Skin of body (tissue), 2 donors: ENCODE results near the gene AQP6. TPM values are rescaled to one million over a fixed set of nuclear protein-coding genes. Genes with fewer than 3 reads are reported as not detected.

Experiments
- DNase-seq: peaks from one replicate; lab custom pipeline; 2025; lab: John Stamatoyannopoulos, UW
- total RNA-seq: library from RNA; depleted of rRNA; stranded (reverse); fragments of >200 nt; gene quantifications from one replicate; pipeline ENCODE4 v1.2.3, GENCODE V29; 2014

AQP6 gene
- total RNA-seq, 1 donor from 2014 or later, result 0.20 TPM

DNA sequence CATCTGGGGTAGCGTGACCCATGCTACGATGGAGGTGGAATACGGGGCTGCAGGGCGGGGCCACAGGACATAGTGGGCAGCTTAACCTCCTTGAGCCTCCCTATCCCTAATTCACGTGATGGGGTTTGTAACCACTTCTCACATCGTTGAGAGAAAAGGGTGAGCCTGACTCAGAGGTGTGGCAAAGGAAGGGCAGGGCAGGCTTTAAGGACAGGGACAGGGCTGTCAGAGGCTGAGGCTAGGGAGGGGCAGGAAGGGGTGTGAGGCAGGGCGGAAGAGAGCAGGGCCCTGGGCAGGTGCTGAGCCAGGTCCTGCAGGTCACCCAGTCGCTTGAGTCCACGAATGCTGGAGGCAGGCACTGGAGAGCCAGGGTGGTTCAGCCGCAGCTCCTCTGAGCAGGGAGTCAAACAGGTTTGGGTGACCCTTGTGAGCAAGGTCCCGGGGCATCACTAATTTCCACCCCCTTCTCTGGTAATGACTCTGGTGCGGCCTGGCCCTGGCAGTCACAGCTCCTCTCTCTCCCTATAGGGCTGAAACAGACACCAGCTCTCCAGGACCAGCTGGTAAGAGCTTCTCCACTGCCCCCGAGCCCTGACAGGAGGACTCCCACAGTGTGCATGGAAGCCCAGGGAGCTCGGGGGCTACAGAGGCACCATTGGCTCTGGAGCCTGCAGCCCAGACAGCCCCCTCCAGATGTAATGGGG lies 29.7 kb upstream of the AQP6 start:
- DNase-seq, result no peak

DNA sequence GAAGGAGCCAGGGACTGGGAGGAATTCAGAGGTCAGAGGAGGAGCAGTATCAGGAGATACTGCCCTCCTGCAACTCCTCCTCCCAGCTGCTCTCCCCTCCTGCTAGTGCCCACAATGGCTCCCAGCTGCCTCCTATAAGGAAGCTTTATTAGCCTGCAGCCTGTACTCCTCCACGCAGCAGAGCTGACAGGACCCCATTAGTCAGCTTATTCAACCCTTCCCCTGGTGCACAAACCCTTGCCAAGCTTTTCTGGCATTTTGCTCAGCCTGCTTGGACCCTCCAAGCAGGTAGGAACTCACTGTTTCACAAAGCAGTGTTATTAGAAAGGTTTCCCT lies 29.2 kb upstream of the AQP6 start:
- no peak for DNase-seq

DNA sequence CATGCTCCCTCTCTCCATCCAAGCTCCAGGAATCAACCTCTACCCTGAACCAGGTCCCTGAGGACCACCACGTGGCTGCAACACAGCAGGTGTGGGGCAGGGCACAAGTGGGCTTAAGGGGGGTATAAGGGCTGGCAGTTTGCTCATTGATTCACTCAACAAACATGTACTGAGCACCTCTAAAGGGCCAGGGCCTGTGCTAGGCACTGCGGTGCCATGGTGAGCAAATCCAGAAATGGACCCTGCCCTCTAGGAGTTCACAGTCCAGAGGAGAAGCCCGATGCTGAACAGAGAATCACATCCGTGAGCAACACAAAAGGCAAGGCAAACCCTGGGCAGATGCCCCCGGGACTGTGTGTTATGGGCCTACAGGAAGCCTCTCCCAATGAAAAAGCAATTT lies 28.7 kb upstream of the AQP6 start:
- no peak for DNase-seq

DNA sequence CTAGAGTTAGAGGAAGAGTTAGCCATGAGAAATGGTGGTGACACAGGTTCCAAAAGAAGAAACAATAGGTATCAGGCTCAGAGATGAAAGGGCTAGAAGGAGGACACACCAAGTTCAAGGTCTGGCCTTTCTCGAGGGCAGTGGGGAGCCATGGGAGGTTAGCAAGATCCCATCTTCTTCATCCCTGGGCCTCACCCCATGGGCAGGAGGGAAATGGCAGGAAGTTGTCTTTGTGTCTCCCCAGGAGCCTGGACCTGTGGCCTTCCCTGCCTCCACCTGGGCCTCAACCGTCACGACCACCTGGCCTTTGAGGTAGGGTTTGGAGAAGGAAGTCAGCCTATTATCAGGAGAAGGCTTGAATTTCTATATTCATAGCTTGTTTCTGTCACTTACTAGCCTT lies 28.0 kb upstream of the AQP6 start:
- DNase-seq, result no peak

DNA sequence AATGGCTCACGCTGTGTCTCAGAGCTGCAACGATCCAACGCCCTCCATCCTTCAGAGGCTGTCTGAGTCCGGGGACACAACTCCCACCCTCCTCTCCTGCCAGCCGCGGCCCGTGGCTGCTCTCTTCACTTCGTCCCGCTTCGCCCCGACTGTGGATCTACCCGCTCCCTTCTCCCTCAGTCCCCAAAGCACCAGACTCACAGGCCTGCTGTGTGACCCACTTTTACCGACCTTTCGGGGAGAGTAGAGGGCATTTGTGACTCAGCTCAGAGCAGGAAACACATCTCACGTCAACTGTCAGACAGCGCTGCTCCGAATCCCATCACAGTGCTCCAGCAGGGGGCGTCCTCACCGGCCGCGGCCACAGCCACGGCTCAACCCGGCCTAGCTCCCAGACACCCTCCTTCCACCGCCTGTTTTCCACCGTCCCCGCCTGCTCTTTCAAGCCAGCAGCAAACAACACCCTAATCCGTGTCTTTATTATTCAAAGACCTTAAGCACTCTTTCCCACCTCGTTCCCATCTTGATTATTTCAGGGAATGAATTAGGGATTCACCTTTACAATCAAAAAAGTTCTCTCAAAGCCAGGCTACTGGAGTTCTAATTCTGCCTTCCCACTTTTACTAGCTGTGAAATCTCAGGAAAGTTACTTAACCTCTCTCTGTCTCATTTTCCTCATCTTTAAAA lies 27.2 kb upstream of the AQP6 start:
- DNase-seq, result peak; percentile 53

DNA sequence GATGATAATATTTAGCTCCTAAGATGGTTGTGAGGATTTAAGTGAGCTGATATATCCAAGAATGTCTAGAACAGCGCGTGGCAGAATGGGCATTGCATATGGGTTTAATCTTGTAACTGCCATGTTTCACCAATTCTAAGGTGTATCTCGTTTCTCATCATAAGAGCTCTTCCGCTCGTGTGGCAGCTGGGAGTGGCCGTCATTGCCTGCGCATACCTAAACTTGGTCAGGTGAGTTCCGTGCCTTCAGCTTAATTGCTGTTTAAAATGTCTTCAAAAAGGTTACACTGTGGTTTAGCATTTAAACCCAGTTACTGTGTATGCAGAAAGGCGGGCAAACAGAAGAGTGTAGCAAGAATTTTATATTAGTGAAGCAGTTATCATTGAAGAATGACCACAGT lies 26.7 kb upstream of the AQP6 start:
- no peak for DNase-seq

DNA sequence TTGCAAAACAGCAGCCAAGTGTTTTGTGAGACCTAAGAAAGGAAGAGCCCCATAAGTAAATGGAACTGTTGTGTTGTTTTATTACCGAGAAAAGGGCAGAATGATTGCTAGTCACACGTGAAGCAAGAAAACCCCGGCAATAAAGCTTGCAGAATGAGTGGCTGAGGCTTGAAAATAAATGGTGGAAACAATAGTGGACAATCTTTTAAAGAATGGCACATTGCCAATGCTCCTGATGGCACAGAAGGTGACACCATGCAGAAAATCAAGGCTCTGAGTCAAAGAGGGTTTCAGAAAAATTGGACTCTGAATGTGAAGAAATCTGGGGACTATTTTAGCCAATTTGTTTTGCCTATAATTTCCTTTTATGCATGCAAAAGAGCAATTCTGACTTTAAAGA lies 26.2 kb upstream of the AQP6 start:
- no peak for DNase-seq

DNA sequence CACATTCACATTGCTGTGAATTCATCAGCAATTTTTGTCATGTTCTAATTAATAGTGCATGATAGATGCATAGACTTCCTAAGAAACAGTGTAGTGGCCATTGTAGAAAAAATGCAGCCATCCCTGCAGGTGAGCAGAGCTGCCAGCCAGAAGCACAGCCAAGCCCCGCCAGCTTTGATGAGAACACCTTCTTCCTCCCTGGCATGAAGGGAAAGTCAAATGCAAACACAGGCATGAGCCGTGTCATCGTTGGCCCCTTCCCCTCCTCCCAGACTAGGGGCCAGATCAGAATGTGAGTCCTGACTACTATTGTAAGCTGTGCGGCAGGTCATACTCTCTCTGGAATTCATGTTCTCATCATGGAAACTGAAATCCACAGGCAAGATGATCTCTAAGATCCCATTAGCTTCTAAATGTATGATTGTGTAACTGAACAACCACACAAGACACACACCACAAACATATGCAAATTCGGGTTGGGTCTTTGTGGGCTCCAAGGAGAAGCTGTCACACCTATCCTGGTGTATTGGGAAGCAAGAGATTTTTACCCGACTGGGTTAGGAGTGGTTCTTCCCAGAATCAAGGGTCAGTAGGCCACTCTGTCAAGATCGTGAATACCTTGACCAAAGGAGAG lies 25.0 kb upstream of the AQP6 start:
- no peak for DNase-seq

DNA sequence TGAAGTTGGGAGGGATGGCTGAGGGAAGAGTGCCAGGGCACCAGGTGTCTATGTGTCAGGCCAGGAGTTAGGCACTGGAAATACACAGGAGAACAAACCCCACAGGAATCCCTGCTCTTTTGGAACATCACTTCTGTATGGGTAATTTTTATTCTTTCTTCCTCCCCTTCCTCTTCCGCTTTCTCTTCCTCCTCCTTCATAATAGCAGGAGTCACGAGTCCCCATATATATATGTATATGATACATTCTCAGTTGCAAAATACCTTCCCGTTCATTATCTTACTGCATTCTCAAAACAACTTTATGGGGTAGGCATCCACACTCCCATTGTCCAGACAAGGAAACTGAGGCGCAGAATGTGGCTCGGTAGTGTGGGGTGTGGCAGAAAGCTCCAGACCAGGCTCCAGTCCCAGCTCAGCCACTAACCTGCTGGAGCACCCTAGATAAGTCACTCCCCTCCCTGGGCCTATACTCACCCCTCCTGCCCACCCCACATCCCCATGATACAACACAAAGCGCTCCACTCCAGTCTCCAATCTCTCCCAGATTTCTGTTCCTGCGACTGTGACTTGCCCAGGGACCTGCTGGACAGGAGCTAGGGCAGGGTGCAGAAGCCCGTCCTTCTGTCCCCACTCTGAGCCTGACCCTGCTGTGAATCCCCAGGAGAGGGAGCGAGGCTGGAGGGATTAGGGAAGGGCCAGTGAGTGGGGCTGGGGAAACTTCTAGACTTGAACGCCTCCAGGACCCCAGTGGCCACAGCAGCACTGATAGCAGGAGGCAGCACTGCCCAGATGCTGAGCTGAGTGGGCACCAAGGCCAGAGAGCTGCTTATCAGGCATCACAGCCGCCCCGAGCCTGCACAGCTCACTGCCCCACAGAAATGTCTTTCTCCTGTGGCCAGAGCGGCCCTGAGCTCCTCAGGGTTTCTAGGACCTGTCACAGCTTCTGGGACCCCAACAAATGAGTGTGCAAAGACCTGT lies 23.6 kb upstream of the AQP6 start:
- DNase-seq, result no peak

DNA sequence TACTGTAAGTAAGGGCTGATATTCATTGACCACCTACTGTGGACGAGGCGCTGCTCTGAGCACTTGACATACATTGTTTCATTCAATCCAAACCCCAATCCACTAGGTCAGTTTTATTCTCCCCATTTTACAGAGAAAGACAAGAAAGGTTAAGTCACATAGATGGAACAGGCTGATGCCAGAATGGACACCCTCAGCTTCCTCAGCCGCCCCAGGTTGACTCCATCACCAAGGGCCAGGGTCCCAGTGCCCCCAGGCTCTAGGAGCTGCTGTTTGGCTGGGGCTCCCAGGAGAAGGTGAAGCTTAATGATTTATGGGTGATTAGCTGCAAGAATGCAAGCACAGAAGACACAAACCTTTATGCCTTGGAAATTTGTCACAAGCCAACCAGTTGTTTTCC lies 22.9 kb upstream of the AQP6 start:
- DNase-seq, result no peak

DNA sequence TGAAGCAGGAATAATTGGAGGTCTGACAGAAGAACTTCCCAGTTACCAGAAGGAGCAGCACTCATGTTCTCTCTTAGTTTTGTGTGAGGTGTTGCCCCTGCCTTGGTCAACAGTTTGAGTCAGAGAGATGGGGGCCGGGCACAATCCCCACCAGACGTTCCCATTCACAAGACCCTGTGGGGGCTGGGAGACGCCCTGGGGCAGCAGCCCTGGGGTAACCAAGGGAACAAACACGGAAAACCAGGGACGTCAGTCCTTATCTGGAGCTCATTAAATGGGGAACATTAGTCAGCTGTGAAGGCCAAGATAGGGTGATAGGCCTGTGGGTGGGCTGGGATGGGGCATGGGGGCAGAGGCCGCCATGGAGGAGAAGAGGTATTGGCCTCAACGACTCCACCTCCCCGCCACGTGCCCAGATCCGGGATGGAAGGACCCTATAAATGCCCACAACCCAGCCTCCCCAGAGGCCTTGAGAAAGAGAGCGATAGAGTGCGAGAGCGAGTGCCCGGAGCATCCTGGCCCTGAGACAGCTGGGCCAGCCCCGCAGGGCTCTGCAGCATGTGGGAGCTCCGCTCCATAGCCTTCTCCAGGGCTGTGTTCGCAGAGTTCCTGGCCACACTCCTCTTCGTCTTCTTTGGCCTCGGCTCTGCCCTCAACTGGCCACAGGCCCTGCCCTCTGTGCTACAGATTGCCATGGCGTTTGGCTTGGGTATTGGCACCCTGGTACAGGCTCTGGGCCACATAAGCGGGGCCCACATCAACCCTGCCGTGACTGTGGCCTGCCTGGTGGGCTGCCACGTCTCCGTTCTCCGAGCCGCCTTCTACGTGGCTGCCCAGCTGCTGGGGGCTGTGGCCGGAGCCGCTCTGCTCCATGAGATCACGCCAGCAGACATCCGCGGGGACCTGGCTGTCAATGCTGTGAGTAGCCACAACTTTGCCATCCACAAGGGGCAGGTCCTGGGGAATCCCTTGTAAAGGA lies 22.2 kb upstream of the AQP6 start, which contains the start of gene AQP2:
AQP2 (plus strand) TSS at position 465 of the 979 bp plus-strand sequence; CDS start at position 559, 94 bp downstream.
- DNase-seq, result no peak

DNA sequence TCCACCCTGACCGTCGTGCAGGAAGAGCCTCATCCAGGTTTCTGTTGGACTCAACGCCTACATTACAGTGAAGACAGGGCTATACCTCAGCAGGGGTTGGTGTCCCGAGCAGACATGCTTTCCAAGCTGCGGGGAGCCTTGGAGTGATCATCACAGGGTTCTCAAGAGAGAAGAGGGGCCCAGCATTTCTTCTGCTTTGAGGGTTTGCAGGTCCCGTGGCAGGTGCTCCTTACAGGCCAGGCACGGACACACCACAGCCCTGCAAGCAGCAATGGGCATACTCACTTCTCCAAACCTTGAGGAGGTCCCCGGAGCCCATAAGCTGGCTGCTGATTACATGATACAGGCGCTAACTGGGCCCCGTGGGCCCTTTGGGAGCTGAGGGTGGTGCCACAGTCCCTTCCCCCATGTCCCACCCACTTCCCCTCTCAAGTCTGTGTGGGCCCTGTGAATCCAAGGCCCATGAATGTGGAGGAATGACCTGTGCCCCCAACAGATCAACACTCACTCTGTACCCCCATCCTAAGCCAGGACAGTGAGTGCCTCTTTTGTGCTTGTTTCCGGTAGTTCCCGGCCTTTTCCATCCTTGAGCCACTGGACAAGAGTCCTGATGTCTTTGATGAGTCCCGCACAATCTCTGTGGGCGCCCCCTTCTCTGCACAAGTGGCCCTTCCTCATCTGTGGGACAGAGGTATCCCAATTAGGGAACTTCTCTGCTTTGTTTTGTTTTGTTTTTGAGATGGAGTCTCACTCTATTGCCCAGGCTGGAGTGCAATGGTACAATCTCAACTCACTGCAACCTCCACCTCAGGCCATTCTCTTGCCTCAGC lies 21.1 kb upstream of the AQP6 start:
- DNase-seq, result no peak

DNA sequence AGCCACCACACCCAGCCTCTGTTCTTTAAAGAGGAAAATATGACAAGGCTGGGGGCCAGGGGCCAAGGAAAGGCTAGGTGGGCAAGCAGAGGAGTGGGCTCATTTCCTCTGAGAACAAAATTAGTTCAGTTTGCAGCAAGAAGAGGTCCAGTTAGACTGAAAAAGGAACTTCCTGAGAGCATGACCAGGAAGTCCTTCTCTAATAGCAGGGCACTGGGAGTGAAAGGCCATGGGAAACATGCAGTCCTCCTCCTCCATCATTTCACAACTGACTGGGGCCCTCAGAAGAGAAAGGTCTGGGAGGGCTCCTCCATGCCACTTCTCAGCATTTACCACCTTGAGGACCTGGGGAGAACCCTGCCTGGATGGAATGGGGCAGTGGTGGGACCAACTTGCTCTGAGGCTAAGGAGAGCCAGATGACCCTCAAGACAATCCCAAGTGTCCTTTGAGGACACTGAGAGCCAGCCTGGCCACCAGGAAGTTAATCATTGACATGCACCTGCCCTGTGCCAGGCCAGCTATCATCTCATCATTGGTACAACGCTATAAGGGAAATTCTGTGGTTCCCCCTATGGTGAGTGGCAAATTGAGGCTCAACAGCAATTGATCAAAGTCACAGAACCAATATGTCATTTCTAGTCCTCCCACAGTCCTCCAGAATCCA lies 20.2 kb upstream of the AQP6 start:
- DNase-seq, result no peak

DNA sequence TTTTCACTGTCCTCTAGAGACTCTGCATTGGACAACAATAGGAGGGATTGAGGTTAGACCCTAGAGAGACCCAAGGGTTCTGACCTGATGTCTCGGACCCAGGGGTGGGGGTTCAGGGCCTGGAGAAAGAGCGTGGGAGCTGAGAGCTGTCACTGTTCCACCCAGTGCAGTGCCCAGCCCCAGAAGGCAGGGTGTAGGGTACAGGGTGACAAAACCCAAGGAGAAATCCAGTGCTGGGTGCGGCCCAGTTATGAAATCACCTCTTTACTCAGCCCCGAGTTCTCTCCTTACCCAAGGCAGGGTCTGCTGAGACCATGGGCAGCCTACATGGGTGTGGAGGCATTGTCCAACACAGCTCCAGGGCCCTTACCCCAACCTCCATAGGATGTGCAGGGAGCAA lies 19.6 kb upstream of the AQP6 start:
- no peak for DNase-seq

DNA sequence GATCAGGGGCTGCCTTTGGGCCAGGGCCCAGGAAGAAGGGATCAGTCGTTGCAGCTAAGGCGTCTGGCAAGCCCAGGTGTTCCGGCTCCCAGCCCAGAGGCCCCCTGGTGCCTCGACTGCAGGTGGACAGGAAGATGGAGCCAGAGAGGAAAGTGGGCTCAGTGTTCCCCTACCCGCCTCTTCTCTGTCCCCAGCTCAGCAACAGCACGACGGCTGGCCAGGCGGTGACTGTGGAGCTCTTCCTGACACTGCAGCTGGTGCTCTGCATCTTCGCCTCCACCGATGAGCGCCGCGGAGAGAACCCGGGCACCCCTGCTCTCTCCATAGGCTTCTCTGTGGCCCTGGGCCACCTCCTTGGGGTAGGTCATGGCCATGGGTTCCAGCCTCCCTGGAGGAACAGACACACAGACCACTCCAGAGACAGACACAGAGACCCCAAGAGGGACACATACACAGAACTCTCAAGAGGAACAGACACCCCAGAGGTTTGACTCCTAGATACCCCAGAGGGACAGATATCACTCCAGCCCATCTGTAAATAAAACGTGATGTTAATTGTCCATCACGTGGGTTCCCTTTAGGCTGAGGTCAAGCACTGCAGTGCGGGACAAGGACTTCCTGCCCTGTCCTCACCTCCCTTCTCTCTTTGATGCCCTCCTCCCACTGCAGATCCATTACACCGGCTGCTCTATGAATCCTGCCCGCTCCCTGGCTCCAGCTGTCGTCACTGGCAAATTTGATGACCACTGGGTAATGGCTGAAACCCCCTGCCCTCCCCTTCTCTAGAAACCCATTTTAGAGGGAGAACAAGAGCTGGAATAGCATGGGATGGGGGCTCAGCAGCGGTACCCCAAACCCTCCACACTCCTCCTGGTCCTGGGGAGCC lies 18.5 kb upstream of the AQP6 start:
- no peak for DNase-seq

DNA sequence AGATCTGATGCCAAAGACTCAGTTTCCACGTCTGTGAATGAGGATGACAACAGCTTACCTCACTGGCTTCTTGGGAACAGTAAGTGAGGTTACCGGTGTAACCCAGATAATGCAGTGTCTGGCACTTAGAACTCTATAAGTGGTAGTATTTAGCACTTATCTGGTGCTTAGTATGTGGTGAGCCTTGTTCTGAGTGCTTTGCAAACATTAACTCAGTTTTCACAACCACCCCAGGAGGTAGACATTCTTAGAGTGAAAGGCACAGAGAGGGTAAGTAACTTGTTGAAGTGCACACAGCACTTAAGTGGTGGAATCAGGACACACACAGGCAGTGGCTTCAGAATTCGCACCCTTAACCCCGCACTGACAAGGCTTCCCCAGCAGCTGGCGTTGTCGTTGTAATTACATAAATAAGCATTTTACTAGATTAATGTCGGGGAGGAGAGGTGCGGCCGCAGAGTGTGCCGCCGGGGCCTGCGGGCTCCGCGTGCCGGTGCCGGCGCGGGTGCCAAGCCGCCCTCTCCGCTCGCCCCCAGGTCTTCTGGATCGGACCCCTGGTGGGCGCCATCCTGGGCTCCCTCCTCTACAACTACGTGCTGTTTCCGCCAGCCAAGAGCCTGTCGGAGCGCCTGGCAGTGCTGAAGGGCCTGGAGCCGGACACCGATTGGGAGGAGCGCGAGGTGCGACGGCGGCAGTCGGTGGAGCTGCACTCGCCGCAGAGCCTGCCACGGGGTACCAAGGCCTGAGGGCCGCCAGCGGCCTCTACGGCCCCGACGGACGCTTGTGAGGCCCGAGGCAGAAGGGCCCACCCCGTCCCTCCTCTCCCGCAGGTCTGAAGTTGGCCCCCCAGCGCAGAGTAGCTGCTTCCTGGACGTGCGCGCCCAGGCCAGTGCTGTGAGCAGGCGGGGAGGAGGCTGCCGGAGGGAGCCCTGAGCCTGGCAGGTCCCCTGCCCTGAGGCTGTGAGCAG lies 17.6 kb upstream of the AQP6 start:
- DNase-seq, result no peak
